Vagina (tissue), 2 donors: Measurements from ENCODE around the gene OBSCN.

Source experiments
- CTCF ChIP-seq, 3 experiments: fragments of 450-650 bp in 2 of 3; fragments of 200-600 bp in 1 of 3; sonication (generic) in 1 of 3; IDR thresholded peaks; one replicate each; pipeline ENCODE4 v1.5.1; 2017 to 2019; ENCODE audit warnings: antibody characterized with exemption in 3 of 3, mild to moderate bottlenecking in 2 of 3, moderate library complexity in 2 of 3
- POLR2A ChIP-seq, 2 donors: fragments of 450-650 bp; IDR thresholded peaks; one replicate each; pipeline ENCODE4 v1.6.1; 2017; ENCODE audit warnings: antibody characterized with exemption in 2 of 2, mild to moderate bottlenecking in 2 of 2, moderate library complexity in 2 of 2

- TF ChIP-seq CTCF (IDR thresholded peaks at IDR 0.05): no peak
- TF ChIP-seq POLR2A (IDR thresholded peaks at IDR 0.05): no peak
Measured at GRCh38 chr1:228171221-228171891, 36.5 kb upstream of the OBSCN start.
